HG02610 (cell line): ENCODE data around the gene CANT1.

Experiments used
- ATAC-seq: cut with Tn5 transposase; IDR thresholded peaks from one replicate; pipeline ENCODE4 v1.9.1; 2021; ENCODE audit warnings: mild to moderate bottlenecking, moderate library complexity; ENCODE audit not compliant: unreplicated experiment

CANT1 gene

GRCh38 chr17:79009397-79010303 is at the start of gene CANT1:
Gene CANT1 (minus strand): TSS chr17:79009764. CDS start chr17:78997622, 12,142 bp downstream.
- ATAC-seq, result peak; percentile 93

GRCh38 chr17:79057737-79058385 is 48.3 kb upstream of the CANT1 start:
- no peak for ATAC-seq

- no peak for ATAC-seq
These were observed 45.6 kb upstream of the CANT1 start for GRCh38 chr17:79055197-79055596.

GRCh38 chr17:79054200-79054960 is 44.8 kb upstream of the CANT1 start:
- ATAC-seq, result no peak

GRCh38 chr17:79053251-79053925 is 43.8 kb upstream of the CANT1 start:
- ATAC-seq, result no peak

GRCh38 chr17:79052131-79052530 is 42.6 kb upstream of the CANT1 start:
- ATAC-seq, result no peak

- no peak for ATAC-seq
These were observed 41.7 kb upstream of the CANT1 start for GRCh38 chr17:79051306-79051705.

GRCh38 chr17:79050551-79050950 is 41.0 kb upstream of the CANT1 start:
- ATAC-seq, result no peak

GRCh38 chr17:79049821-79050220 is 40.3 kb upstream of the CANT1 start:
- ATAC-seq, result no peak

- no peak for ATAC-seq
These were observed 39.5 kb upstream of the CANT1 start for GRCh38 chr17:79048826-79049755.

- ATAC-seq, result no peak
These were observed 38.6 kb upstream of the CANT1 start for GRCh38 chr17:79047923-79048825.

GRCh38 chr17:79047291-79047920 is 37.8 kb upstream of the CANT1 start:
- no peak for ATAC-seq

GRCh38 chr17:79046916-79047280 is 37.3 kb upstream of the CANT1 start:
- ATAC-seq, result no peak

- ATAC-seq, result no peak
These were observed 36.8 kb upstream of the CANT1 start for GRCh38 chr17:79046197-79046915.

GRCh38 chr17:79045842-79046196 is 36.3 kb upstream of the CANT1 start:
- no peak for ATAC-seq

- ATAC-seq, result no peak
These were observed 35.6 kb upstream of the CANT1 start for GRCh38 chr17:79045001-79045729.

GRCh38 chr17:79044462-79044861 is 34.9 kb upstream of the CANT1 start:
- no peak for ATAC-seq
